ENCODE data around the gene WBP1.

- TF ChIP-seq CTCF (conservative IDR thresholded peaks at IDR 0.05; ENCODE audit: low read depth, low read length) (no peak), EZH2 (IDR thresholded peaks at IDR 0.05; ENCODE audit: borderline replicate concordance, low read depth, low read length, poor library complexity, severe bottlenecking) (no peak)
Observed at GRCh38 chr2:74417197-74417596, 41.0 kb upstream of the WBP1 start.

Measured in A673 (cell line).